ENCODE results near the gene LRP2.
"Not testable (repeated sequence)": the region's sequence is repeated elsewhere in the genome, so short reads cannot be mapped to it uniquely, and the experiment has no call there.

Gene LRP2

GRCh38 chr2:169348321-169349024, 13.9 kb downstream of the LRP2 start:
- Histone ChIP-seq H3K4me3 (ENCODE audit: low read length) (no peak overlapping the region), H3K27me3 (ENCODE audit: insufficient read depth, low read length) (no peaks in the 10 kb centered on the region), H3K9ac (ENCODE audit: low read depth, low read length) (no peak overlapping the region), H3K36me3 (ENCODE audit: insufficient read depth, low read length) (no peaks in the 10 kb centered on the region), H3K4me1 (ENCODE audit: insufficient read depth, low read length) (peaks cover 4% of the 10 kb centered on the region; the same call in 1 of the 2 replicates), H3K27ac (ENCODE audit: low read depth, low read length) (no peak overlapping the region), H3K9me3 (ENCODE audit: insufficient read depth, low read depth, low read length) (no peaks in the 10 kb centered on the region)
- 82% methylated on average over 6 of the region's 6 CpGs for WGBS

- WGBS, result 83% methylated on average over 7 of the region's 7 CpGs
- no peaks in the 10 kb centered on the region for H3K9me3 ChIP-seq (ENCODE audit: insufficient read depth, low read depth, low read length)
- no peak overlapping the region for H3K27ac ChIP-seq (ENCODE audit: low read depth, low read length)
- no peak overlapping the region for H3K9ac ChIP-seq (ENCODE audit: low read depth, low read length)
- H3K36me3 ChIP-seq (ENCODE audit: insufficient read depth, low read length), result no peaks in the 10 kb centered on the region
- peaks cover 4% of the 10 kb centered on the region; the same call in 1 of the 2 replicates for H3K4me1 ChIP-seq (ENCODE audit: insufficient read depth, low read length)
- H3K4me3 ChIP-seq (ENCODE audit: low read length), result no peak overlapping the region
- H3K27me3 ChIP-seq (ENCODE audit: insufficient read depth, low read length), result no peaks in the 10 kb centered on the region
Measured at GRCh38 chr2:169345486-169346437, 16.6 kb downstream of the LRP2 start.

- H3K9me3 ChIP-seq (ENCODE audit: insufficient read depth, low read depth, low read length), result no peaks in the 10 kb centered on the region
- H3K27ac ChIP-seq (ENCODE audit: low read depth, low read length), result no peak overlapping the region
- H3K27me3 ChIP-seq (ENCODE audit: insufficient read depth, low read length), result no peaks in the 10 kb centered on the region
- no peak overlapping the region for H3K9ac ChIP-seq (ENCODE audit: low read depth, low read length)
- no peak overlapping the region for H3K4me3 ChIP-seq (ENCODE audit: low read length)
- 97% methylated on average over 4 of the region's 5 CpGs for WGBS
- no peaks in the 10 kb centered on the region for H3K36me3 ChIP-seq (ENCODE audit: insufficient read depth, low read length)
- peaks cover 4% of the 10 kb centered on the region; the same call in 1 of the 2 replicates for H3K4me1 ChIP-seq (ENCODE audit: insufficient read depth, low read length)
Measured at GRCh38 chr2:169344736-169345485, 17.4 kb downstream of the LRP2 start.

GRCh38 chr2:169343202-169343601, 19.1 kb downstream of the LRP2 start:
- Histone ChIP-seq H3K27ac (ENCODE audit: low read depth, low read length) (no peak overlapping the region), H3K36me3 (ENCODE audit: insufficient read depth, low read length) (no peaks in the 10 kb centered on the region), H3K27me3 (ENCODE audit: insufficient read depth, low read length) (no peaks in the 10 kb centered on the region), H3K4me1 (ENCODE audit: insufficient read depth, low read length) (peaks cover 4% of the 10 kb centered on the region; the same call in 1 of the 2 replicates), H3K4me3 (ENCODE audit: low read length) (no peak overlapping the region), H3K9me3 (ENCODE audit: insufficient read depth, low read depth, low read length) (no peaks in the 10 kb centered on the region), H3K9ac (ENCODE audit: low read depth, low read length) (no peak overlapping the region)

- WGBS, result 83% methylated on average over 1 of the region's 2 CpGs
- H3K4me1 ChIP-seq (ENCODE audit: insufficient read depth, low read length), result no peaks in the 10 kb centered on the region
- H3K9ac ChIP-seq (ENCODE audit: low read depth, low read length), result no peak overlapping the region
- H3K36me3 ChIP-seq (ENCODE audit: insufficient read depth, low read length), result no peaks in the 10 kb centered on the region
- no peak overlapping the region for H3K4me3 ChIP-seq (ENCODE audit: low read length)
- no peaks in the 10 kb centered on the region for H3K9me3 ChIP-seq (ENCODE audit: insufficient read depth, low read depth, low read length)
- H3K27ac ChIP-seq (ENCODE audit: low read depth, low read length), result no peak overlapping the region
- no peaks in the 10 kb centered on the region for H3K27me3 ChIP-seq (ENCODE audit: insufficient read depth, low read length)
Measured at GRCh38 chr2:169339657-169340056, 22.7 kb downstream of the LRP2 start.

GRCh38 chr2:169336695-169337094, 25.6 kb downstream of the LRP2 start:
- Histone ChIP-seq H3K36me3 (ENCODE audit: insufficient read depth, low read length) (no peaks in the 10 kb centered on the region), H3K9me3 (ENCODE audit: insufficient read depth, low read depth, low read length) (no peaks in the 10 kb centered on the region), H3K27ac (ENCODE audit: low read depth, low read length) (no peak overlapping the region), H3K27me3 (ENCODE audit: insufficient read depth, low read length) (no peaks in the 10 kb centered on the region), H3K4me3 (ENCODE audit: low read length) (no peak overlapping the region), H3K9ac (ENCODE audit: low read depth, low read length) (no peak overlapping the region), H3K4me1 (ENCODE audit: insufficient read depth, low read length) (no peaks in the 10 kb centered on the region)
- 94% methylated on average over 5 of the region's 5 CpGs for WGBS

- no peaks in the 10 kb centered on the region for H3K27me3 ChIP-seq (ENCODE audit: insufficient read depth, low read length)
- H3K9ac ChIP-seq (ENCODE audit: low read depth, low read length), result no peak overlapping the region
- no peaks in the 10 kb centered on the region for H3K4me1 ChIP-seq (ENCODE audit: insufficient read depth, low read length)
- 80% methylated on average over 6 of the region's 6 CpGs for WGBS
- no peak overlapping the region for H3K4me3 ChIP-seq (ENCODE audit: low read length)
- H3K9me3 ChIP-seq (ENCODE audit: insufficient read depth, low read depth, low read length), result peaks cover 3% of the 10 kb centered on the region; the same call in 1 of the 2 replicates
- no peak overlapping the region for H3K27ac ChIP-seq (ENCODE audit: low read depth, low read length)
- no peaks in the 10 kb centered on the region for H3K36me3 ChIP-seq (ENCODE audit: insufficient read depth, low read length)
Measured at GRCh38 chr2:169330555-169331198, 31.7 kb downstream of the LRP2 start.

- Histone ChIP-seq H3K36me3 (ENCODE audit: insufficient read depth, low read length) (no peaks in the 10 kb centered on the region), H3K4me3 (ENCODE audit: low read length) (no peak overlapping the region), H3K9me3 (ENCODE audit: insufficient read depth, low read depth, low read length) (peaks cover 3% of the 10 kb centered on the region; the same call in 1 of the 2 replicates), H3K4me1 (ENCODE audit: insufficient read depth, low read length) (no peaks in the 10 kb centered on the region), H3K27ac (ENCODE audit: low read depth, low read length) (no peak overlapping the region), H3K9ac (ENCODE audit: low read depth, low read length) (no peak overlapping the region), H3K27me3 (ENCODE audit: insufficient read depth, low read length) (no peaks in the 10 kb centered on the region)
- 92% methylated on average over 8 of the region's 8 CpGs for WGBS
Measured at GRCh38 chr2:169329688-169330554, 32.4 kb downstream of the LRP2 start.

GRCh38 chr2:169328785-169329184, 33.5 kb downstream of the LRP2 start:
- Histone ChIP-seq H3K4me1 (ENCODE audit: insufficient read depth, low read length) (no peaks in the 10 kb centered on the region), H3K4me3 (ENCODE audit: low read length) (no peak overlapping the region), H3K36me3 (ENCODE audit: insufficient read depth, low read length) (no peaks in the 10 kb centered on the region), H3K9me3 (ENCODE audit: insufficient read depth, low read depth, low read length) (peaks cover 3% of the 10 kb centered on the region; the same call in 1 of the 2 replicates), H3K9ac (ENCODE audit: low read depth, low read length) (no peak overlapping the region), H3K27ac (ENCODE audit: low read depth, low read length) (no peak overlapping the region), H3K27me3 (ENCODE audit: insufficient read depth, low read length) (no peaks in the 10 kb centered on the region)
- WGBS, result 91% methylated on average over 3 of the region's 3 CpGs

GRCh38 chr2:169327837-169328236, 34.5 kb downstream of the LRP2 start:
- 93% methylated on average over 11 of the region's 33 CpGs for WGBS
- not testable (repeated sequence) for H3K27me3 ChIP-seq (ENCODE audit: insufficient read depth, low read length); H3K36me3 ChIP-seq (ENCODE audit: insufficient read depth, low read length); H3K9ac ChIP-seq (ENCODE audit: low read depth, low read length); H3K27ac ChIP-seq (ENCODE audit: low read depth, low read length); H3K9me3 ChIP-seq (ENCODE audit: insufficient read depth, low read depth, low read length); H3K4me1 ChIP-seq (ENCODE audit: insufficient read depth, low read length); H3K4me3 ChIP-seq (ENCODE audit: low read length)

All from HUES64 (cell line).